Endodermal cell (in vitro differentiated cells): ENCODE measurements around the gene GNAZ. TPM values are rescaled to one million over a fixed set of nuclear protein-coding genes. Genes with fewer than 3 reads are reported as not detected.

Experiments used
- DNase-seq: peaks from one replicate; pipeline ENCODE4 v3.0.0-alpha.2; 2017
- H3K27ac ChIP-seq: 2 replicates; pipeline ENCODE4 v1.5.1; 2013; ENCODE audit warnings: mild to moderate bottlenecking, low read depth, low read length, moderate library complexity
- H3K27me3 ChIP-seq: 2 replicates; pipeline ENCODE4 v1.6.1; 2013; ENCODE audit warnings: mild to moderate bottlenecking, low read length, moderate library complexity; ENCODE audit not compliant: insufficient read depth, control insufficient read depth, poor library complexity, severe bottlenecking
- H3K36me3 ChIP-seq: 2 replicates; pipeline ENCODE4 v1.7.0; 2013; ENCODE audit warnings: mild to moderate bottlenecking, low read length, moderate library complexity; ENCODE audit not compliant: control insufficient read depth, insufficient read depth
- H3K4me1 ChIP-seq: one replicate; pipeline ENCODE4 v1.7.0; 2013; ENCODE audit warnings: low read length; ENCODE audit not compliant: control insufficient read depth, insufficient read depth
- H3K4me3 ChIP-seq: 2 replicates; pipeline ENCODE4 v1.5.1; 2013; ENCODE audit warnings: mild to moderate bottlenecking, low read length, moderate library complexity
- H3K9ac ChIP-seq: 2 replicates; pipeline ENCODE4 v1.6.1; 2013; ENCODE audit warnings: mild to moderate bottlenecking, low read length, moderate library complexity; ENCODE audit not compliant: poor library complexity, severe bottlenecking; ENCODE audit errors: extremely low read depth
- H3K9me3 ChIP-seq: 2 replicates; pipeline ENCODE4 v1.6.1; 2013; ENCODE audit warnings: mild to moderate bottlenecking, low read length, moderate library complexity; ENCODE audit not compliant: control insufficient read depth
- H3K27ac Mint-ChIP-seq: 2 replicates; pipeline ENCODE4 v1.8.0; 2020; ENCODE audit warnings: mixed read lengths
- H3K27me3 Mint-ChIP-seq: 2 replicates; pipeline ENCODE4 v1.8.0; 2021; ENCODE audit warnings: mild to moderate bottlenecking, mixed read lengths; ENCODE audit not compliant: insufficient read depth
- H3K36me3 Mint-ChIP-seq: 2 replicates; pipeline ENCODE4 v1.8.0; 2020; ENCODE audit warnings: low read depth, mixed read lengths
- H3K4me1 Mint-ChIP-seq: 2 replicates; pipeline ENCODE4 v1.8.0; 2020; ENCODE audit warnings: mixed read lengths
- H3K4me3 Mint-ChIP-seq: 2 replicates; pipeline ENCODE4 v1.8.0; 2020; ENCODE audit warnings: mild to moderate bottlenecking, moderate library complexity, mixed read lengths
- H3K9me3 Mint-ChIP-seq: 2 replicates; pipeline ENCODE4 v1.8.0; 2020; ENCODE audit warnings: mild to moderate bottlenecking, mixed read lengths
- CTCF ChIP-seq: fragments of 200-600 bp; sonication (generic); conservative IDR thresholded peaks from 2 replicates; pipeline ENCODE4 v1.5.0; 2021; ENCODE audit warnings: antibody characterized with exemption, mild to moderate bottlenecking
- WGBS, 2 experiments: methylation state at CpG; one replicate each; pipeline versions ENCODE4 v1.1.5 to v1.1.7; 2013; ENCODE audit warnings: missing lambda C conversion rate in 2 of 2, mixed read lengths in 1 of 2; ENCODE audit not compliant: insufficient coverage in 1 of 2, insufficient read length in 1 of 2; 5-methylcytosine and 5-hydroxymethylcytosine counted together
- total RNA-seq, 2 donors: library from RNA; stranded (reverse); fragmentation: NEBNext Ultra II Directional in 1 of 2; extraction: Animal tissue kit (Norgen Biotek cat#: 25700) in 1 of 2; gene quantifications; 2 replicates in 1 of 2; 3 replicates in 1 of 2; pipeline ENCODE4 v1.2.1, GENCODE V29; 2021

GNAZ gene
- total RNA-seq, 2 donors from 2014 or later = 16.7 to 17.9 TPM

- H3K4me1 Mint-ChIP-seq = peaks cover 35% of the 10 kb centered on the region
- H3K4me3 Mint-ChIP-seq = no peak overlapping the region
- no peaks in the 10 kb centered on the region for H3K27me3 Mint-ChIP-seq
- peak overlapping the region; percentile 44 for H3K27ac Mint-ChIP-seq
- no peak overlapping the region for H3K27ac ChIP-seq
- peak overlapping the region; percentile 10 for H3K4me3 ChIP-seq
- TF ChIP-seq CTCF = no peak
- no peaks in the 10 kb centered on the region for H3K36me3 Mint-ChIP-seq
- H3K27me3 ChIP-seq = no peaks in the 10 kb centered on the region
- H3K4me1 ChIP-seq = peaks cover 18% of the 10 kb centered on the region
- peaks cover 6% of the 10 kb centered on the region for H3K9me3 ChIP-seq
- 75 to 80% methylated on average over 1 to 4 of the region's 4 CpGs for WGBS, 2 experiments
- H3K9ac ChIP-seq = peak overlapping the region; percentile 53
- no peaks in the 10 kb centered on the region for H3K36me3 ChIP-seq
- DNase-seq = no peak
- H3K9me3 Mint-ChIP-seq = peaks cover 13% of the 10 kb centered on the region
These were observed 38.9 kb upstream of the GNAZ start for GRCh38 chr22:23031381-23031780.

GRCh38 chr22:23031786-23032185 lies 38.5 kb upstream of the GNAZ start:
- Mint-ChIP-seq H3K27ac (peak overlapping the region; percentile 44), H3K27me3 (no peaks in the 10 kb centered on the region), H3K4me3 (no peak overlapping the region), H3K4me1 (peaks cover 35% of the 10 kb centered on the region), H3K36me3 (no peaks in the 10 kb centered on the region), H3K9me3 (peaks cover 13% of the 10 kb centered on the region)
- WGBS, 2 experiments = 86 to 90% methylated on average over 1 of the region's 1 CpG
- no peak for DNase-seq
- Histone ChIP-seq H3K4me3 (peak overlapping the region; percentile 10), H3K27me3 (no peaks in the 10 kb centered on the region), H3K9me3 (peaks cover 6% of the 10 kb centered on the region), H3K27ac (no peak overlapping the region), H3K36me3 (no peaks in the 10 kb centered on the region), H3K9ac (peak overlapping the region; percentile 53), H3K4me1 (peaks cover 18% of the 10 kb centered on the region)
- no peak for TF ChIP-seq CTCF

DNA sequence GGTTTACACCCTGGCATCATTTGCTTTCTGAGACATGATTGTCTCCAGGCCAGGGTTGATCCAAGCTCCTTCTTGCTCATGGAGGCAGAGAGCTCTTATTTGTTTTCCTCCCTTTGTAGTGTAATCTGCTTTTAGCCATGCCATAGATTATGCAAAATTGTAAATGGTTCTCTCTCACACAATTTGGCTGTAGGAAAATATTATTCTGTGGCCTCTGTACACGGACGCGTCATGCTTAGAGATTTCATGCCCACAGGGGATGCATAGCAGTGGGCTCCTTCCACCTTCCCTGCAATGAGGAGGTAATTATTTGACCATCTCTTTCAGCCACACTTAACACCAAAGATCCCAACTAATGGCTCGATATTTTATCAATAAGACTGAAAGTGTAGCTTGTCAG lies 37.7 kb upstream of the GNAZ start:
- TF ChIP-seq CTCF = no peak
- no peaks in the 10 kb centered on the region for H3K36me3 ChIP-seq
- Mint-ChIP-seq H3K27me3 (no peaks in the 10 kb centered on the region), H3K9me3 (peaks cover 13% of the 10 kb centered on the region), H3K36me3 (no peaks in the 10 kb centered on the region), H3K27ac (no peak overlapping the region), H3K4me1 (peaks cover 35% of the 10 kb centered on the region), H3K4me3 (no peak overlapping the region)
- no peak for DNase-seq
- peaks cover 6% of the 10 kb centered on the region for H3K9me3 ChIP-seq
- no peaks in the 10 kb centered on the region for H3K27me3 ChIP-seq
- 91 to 94% methylated on average over 3 to 4 of the region's 4 CpGs for WGBS, 2 experiments
- no peak overlapping the region for H3K9ac ChIP-seq
- H3K4me3 ChIP-seq = peak overlapping the region; percentile 10
- no peak overlapping the region for H3K27ac ChIP-seq
- peaks cover 18% of the 10 kb centered on the region for H3K4me1 ChIP-seq
